NCI-H2227 (cell line): Measurements from ENCODE around the gene SUGCT.
"Not testable (repeated sequence)": the region's sequence is repeated elsewhere in the genome, so short reads cannot be mapped to it uniquely, and the experiment has no call there.

ENCODE experiments used
- DNase-seq: peaks from one replicate; lab custom pipeline; 2025; ENCODE audit not compliant: unreplicated experiment; lab: John Stamatoyannopoulos, UW

The SUGCT gene

DNA sequence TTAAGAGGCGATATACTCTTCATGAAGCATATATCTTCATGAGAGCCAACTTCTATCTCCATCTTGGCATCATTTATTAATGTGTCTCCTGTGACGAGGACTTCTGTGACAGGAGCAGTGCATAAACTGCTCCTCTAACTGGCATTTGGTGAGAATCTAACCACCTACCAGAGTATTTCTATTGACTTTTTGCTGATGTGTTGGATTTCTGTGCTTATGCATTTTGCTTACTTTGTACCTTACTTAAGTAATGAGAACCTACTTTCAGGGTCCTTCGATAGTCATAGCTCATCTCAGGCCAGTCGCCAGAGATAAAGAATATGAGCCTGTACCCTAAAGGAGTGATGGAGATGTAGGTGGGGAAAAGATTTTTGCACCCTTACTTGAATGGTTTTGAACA lies 265.7 kb downstream of the SUGCT start:
- no peak for DNase-seq

DNA sequence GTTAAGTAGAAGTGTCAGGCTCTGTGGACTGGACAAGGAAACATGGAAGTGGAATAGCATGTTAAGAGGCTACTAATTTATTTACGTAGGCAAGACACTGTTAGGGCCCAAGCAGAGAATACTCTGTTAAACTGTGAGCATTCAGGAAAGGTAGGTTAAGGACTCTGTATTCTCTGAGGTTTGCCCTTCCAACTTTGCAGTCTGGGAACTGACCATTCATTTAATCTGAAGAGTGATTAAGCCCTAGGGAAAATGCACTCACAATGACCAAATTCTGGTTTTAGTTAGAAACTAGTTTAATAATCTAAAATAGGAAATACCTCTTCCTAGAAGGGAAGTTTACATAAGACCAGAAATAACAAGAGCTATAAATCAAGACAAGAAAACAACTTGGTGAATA lies 266.6 kb downstream of the SUGCT start:
- no peak for DNase-seq

DNA sequence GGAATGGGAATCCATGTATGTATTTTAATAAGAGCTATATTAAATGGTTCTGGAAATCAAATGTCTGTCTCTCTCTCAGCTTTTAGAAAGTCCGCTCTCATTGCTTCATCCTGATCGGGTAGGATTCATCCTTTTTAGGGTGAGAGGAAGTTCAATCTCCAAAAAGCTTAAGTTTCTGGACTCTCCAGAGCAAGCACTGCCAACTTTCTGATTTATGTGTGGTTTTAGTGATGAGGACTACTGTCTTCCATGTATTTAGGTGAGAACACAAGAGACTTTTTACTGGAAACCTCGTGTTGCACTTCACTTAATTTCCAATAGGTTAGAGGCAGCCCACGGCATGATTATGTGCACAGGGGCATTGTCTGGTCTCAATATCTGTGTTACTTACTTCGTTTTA lies 267.9 kb downstream of the SUGCT start:
- DNase-seq = no peak

DNA sequence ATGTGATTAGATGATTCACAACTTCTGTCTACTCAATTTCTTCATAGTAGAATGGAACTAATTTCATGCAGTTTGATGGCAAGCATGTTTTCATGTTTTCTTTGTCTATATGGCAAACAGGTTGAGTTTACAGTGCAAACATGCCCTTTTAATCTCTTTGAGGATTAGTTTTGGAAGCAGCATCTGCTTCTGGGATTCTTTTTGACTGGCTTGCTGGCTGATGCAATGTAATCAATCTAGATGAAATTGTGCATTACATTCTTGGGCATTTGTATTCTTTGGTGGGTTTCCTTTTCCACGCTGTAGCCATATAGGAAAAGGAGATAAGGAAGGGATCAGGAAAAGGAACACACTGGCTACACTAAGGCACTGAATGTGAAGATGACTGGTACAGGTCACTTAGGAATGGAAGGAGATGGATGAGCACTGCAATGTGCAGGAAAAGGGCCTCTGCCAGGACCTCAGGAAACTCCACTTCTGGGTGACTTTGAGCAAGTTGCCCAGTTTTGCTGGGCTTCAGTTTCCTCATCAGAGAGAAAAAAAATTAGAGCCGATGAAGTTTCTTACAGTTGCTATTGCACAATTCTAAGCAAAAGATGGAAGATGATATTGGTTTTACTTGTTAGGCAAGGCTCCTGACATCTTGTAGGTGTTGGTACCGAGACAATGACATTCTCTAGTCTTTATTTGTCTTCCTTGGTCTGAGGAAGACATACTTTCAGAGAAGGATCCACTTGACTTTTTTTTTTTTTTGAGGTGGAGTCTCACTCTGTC lies 269.1 kb downstream of the SUGCT start:
- DNase-seq = no peak

DNA sequence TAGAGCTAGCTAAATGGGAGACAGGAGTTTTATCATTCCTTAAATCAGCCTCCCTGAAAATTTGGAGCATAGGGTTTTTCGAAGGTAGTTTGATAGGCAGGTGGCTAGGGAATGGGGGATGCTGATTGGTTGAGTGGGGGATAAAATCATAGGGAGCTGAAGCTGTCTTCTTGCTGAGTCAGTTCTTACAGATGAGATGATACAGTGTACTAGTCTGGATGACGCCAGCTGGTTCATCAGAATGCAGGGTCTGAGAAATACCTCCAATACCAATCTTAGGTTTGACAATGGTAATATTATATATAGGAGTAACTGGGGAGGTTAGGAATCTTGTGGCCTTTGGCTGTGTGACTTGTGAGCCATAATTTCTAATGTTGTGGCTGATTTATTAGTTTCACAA lies 271.2 kb downstream of the SUGCT start:
- DNase-seq = no peak

DNA sequence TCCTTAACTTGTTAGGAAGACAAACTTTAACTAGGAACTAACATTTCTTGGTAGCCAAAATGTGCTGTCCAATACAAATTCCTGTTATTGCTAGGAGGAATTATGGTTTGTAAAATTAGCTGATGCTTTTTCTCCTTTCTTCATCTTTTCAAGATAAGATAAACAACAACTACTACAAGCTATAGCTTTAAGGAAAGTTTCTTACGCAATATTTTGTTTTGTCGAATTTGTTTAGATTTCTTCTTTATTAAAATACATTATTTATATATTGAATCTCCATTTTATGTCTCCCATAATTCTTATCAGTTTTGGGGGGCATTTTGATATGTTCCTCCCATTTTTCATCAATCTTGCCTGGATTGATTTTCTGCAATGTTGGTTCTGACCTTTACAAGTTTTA lies 277.5 kb downstream of the SUGCT start:
- no peak for DNase-seq

DNA sequence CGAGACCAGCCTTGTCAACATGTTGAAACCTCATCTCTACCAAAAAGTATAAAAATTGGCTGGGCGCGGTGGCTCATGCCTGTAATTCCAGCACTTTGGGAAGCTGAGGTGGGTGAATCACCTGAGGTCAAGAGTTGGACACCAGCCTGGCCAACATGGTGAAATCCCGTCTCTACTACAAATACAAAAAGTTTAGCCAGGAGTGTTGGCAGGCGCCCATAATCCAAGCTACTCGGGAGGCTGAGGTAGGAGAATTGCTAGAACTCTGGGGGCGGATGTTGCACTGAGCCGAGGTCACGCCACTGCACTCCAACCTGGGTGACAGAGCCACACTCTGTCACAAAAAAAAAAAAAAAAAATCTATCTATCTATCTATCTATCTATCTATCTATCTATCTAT lies 279.9 kb downstream of the SUGCT start:
- not testable (repeated sequence) for DNase-seq

DNA sequence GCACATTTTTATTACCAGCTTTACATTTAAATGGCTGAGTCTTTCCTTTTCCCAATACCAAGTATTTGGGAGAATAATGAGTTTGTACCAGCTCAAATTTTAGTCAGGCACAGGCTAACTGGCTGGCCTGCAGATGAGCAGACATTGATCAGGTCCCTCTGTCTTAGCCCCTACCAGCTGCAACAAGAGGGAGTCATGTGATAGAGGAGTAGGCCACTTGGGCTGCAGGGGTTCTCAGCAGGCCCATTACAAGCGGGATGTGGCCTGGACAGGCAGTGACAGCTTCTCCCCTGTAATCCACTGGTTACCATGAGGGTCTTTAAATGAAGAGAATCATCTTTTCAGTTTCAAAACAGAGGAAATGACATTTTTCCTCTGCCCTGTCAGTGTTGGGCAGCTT lies 283.6 kb downstream of the SUGCT start:
- no peak for DNase-seq

DNA sequence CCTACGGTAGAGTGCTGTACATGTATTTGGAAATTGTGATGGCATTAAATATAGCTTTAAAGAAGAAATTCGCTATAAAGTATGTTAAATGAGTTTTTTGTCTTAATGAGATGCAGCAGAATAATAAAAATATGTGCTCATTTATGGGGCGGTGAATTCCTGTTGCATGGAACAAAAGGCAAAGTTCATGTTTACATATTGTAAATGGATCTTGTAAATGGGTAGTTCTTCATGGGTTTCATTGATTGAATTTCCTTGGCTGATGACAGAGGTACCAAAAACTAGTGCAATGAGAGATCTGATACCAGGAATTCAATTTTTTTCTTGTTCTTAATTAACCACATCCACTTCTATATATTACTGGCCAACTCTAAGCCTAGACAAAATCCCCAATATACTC lies 284.2 kb downstream of the SUGCT start:
- no peak for DNase-seq

DNA sequence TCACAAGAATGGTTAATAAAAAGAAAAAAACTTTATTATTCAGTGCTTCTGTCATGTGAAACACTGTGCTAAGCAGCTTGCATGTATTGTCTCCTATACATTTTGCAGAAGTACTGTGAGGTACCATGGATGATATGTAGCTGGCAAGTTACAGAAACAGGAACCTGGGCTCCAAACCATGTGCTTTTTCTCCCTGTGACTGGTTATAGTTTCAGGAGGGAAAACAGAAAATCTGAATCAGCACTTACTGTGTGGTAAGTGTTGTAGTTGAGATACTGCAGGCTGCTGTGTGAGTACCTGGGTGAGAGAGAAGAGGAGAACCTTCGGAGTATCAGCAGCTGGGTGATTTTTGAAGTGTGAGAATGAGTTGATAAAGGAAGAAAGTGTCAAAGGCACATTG lies 285.0 kb downstream of the SUGCT start:
- DNase-seq = no peak

DNA sequence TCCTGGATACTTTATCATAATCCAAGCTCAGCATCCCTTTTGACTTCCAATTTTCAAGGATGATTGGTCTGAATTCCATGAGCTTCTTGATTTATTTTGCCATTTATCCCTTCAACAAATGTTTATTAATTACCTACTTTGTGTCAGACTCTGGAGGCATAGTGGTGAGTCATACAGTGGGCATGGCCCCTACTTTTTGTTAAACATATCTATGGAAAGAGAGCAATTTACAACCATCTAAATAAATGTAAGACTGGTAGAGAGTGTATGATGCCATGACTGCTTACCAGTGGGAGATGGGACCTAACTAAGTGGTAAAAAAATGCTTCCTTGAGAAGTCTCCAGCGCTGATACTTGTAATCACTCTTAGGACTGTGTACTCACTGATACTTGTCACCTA lies 286.6 kb downstream of the SUGCT start:
- no peak for DNase-seq

DNA sequence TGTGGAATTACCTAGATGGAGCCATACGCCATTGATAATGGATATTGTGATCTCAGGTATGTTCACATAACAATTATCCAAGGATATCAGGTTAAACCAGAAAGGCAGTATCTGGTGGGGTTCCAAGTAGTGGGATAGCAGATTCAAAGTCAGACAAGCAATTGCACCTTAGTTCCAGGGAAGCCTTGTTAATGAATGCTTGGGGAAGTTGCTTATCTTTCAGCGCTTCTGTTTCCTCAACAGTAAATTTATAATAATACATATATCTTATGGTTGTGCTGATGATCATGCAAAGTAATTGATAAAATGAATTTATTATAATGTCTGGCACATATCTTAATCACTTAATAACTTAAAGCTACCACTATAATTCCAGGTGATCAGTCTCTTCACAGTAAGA lies 290.9 kb downstream of the SUGCT start:
- DNase-seq = no peak

DNA sequence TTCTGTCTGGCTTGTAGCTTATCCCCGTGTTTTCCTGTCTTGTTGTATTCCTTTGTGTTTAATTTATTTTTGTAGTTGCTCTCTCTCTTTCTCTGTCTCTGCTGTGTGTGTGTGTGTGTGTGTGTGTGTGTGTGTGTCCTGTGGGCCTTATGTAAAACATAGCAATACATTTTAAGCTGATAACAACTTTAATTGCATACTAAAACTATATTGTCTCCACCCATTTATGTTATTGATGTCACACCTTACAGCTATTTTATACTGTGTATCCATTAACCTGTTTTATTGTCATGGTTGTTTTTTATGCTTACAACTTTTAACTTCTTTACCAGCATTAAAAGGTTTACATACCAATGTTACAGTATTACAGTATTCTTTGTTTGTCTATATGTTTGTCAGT lies 293.6 kb downstream of the SUGCT start:
- DNase-seq = no peak

DNA sequence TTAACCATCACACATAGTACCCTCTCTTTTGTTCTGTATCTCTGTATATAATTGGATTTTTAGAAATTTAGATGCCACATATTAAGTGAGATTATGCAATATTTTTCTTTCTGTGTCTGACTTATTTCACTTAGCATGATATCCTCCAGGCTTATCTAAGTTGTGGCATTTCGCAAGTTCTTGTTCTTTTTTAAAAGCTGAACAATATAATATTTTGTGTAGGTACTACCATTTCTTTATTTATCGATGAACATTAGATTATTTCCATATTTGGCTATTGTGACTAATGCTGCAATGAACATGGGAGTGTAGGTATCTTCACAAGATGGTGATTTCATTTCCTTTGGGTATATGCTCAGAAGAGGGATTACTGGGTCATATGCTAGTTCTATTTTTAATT lies 295.0 kb downstream of the SUGCT start:
- no peak for DNase-seq

DNA sequence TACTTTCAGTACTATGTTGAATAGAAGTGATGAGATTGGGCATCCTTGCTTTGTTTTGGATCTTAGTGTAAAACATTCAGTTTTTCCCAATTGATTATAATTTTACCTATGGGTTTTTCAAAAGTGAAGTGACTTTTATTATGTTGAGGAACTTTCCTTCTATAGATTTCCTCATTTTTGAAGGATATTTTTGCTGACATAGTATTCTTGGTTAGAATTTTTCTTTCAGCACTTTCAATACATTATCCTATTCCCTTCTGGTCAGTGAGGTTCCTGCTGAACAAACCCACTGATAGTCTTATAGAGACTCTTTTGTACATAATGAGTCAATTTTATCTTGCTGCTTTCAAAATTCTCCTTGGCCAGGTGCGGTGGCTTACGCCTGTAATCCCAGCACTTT lies 297.2 kb downstream of the SUGCT start:
- no peak for DNase-seq

DNA sequence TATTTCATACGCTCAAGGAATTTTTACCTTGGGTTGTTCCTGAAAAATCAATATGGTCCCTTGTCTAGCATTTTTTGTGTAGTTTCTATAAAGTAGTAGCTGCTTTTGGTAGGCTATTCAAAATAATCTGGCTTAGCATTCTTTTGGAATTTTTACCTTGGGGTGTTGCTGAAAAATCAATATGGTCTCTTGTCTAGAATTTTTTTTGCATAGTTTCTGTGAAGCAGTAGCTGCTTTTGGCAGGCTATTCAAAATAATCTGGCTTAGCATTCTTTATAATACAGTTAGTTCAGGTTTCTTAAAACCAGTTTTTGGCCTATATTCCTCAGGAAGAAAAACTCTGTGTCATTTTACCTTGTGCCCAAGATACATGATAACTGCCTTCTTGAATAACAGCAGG lies 301.9 kb downstream of the SUGCT start:
- no peak for DNase-seq

DNA sequence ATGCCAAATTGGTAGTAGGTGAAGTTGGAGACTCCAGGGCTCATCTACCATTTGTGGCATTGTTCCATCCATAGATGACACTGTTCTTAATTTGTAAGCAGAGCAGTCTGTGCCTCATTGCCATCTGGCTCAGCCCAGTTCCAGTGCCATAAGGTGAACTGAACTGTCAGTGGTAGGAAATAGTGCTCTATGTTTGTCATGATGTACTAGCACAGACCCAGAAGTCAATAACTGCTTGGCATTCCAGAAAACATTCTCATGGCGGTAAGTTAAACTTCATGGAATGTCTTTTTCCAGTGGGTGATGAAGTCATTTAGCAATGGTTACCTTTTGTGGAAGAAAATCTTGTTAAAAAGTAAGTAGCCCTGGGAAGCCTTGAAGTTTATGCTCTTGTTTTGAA lies 302.7 kb downstream of the SUGCT start:
- no peak for DNase-seq

DNA sequence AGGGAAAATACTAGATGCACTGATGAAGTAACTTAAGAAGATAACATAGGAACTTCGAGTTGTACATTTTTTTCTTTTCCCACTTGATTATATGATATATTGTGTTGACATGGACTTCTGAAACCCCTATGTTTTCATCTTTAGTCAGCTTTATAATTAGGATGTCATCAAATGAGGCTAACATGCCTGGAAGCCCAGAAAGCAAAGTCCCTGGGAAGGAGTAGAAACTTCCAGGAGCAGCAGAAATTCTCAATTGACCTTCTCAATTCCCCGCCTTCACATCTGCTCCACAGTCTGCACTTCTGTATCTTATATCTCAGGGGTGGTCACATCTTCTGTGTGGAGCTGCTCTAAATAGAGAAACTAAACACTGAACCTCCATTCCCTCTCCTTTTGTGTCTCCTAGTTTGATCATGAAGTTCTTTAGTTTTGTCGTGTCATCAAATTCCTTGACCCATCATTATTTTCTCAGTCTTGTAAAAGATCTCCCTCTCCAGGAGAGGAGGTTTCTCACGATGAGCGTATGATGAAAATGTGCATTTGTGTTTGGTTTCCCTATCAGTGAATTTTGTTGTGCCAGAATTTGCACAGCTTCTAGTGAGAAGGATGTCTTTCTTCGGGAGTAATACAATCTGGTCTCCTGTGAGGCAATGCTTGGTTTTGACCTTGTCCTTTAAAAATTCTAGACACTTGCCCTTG lies 303.3 kb downstream of the SUGCT start:
- DNase-seq = no peak

DNA sequence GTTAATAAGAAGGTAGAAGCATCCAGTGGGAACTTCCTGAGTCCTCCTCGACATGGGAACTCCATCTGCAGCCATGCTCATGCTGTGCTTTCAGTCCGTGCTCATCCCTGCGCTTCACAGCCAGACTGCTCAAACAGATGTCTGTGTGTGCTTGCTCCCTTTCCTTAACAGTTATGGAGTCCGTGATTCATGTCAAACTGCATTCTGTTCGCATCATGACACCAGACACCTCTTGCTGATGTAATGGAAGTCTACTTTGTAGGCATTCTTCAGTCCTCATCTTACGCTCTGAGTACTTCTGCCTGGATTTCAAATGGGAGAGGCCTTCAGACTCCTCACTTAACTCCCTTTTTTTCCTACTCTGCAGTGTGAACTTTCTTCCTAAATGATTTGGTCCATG lies 304.9 kb downstream of the SUGCT start:
- no peak for DNase-seq

DNA sequence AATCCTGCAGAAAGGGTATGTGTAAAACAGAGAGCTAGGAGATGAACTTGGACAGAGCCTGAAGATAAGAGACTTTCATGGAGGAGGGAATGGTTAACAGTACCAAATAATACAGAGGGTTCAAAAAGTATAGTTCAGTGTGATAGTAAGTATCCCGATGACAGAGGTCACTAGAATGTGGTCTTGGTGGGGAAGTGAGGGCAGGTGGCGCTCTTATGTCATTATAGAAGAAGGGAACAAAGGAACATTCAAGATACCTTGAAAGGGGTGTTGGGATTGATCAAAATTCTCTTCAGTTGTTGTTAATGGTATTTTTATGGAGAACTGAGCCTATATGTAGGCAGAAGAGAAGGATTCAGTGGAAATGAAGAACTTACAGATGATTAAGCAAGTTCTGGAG lies 312.5 kb downstream of the SUGCT start:
- no peak for DNase-seq

DNA sequence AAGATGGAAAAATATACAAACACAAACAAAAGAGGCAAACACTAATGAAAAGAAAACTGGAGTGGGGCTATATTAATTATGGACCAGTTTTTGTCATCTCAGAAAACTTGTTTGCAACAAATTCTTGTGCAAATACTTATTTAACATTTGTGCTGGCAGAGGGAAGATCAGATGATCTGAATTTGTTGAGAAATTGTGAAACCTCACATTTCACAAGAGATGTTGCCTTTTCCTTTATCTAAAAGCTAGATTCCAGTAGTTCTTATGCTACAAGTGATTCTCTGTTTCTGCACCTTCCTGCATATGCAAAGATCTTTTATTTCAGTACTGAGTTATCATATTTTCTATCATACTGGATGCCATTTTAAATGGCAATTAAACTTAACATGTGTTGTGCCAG lies 320.7 kb downstream of the SUGCT start:
- DNase-seq = no peak

DNA sequence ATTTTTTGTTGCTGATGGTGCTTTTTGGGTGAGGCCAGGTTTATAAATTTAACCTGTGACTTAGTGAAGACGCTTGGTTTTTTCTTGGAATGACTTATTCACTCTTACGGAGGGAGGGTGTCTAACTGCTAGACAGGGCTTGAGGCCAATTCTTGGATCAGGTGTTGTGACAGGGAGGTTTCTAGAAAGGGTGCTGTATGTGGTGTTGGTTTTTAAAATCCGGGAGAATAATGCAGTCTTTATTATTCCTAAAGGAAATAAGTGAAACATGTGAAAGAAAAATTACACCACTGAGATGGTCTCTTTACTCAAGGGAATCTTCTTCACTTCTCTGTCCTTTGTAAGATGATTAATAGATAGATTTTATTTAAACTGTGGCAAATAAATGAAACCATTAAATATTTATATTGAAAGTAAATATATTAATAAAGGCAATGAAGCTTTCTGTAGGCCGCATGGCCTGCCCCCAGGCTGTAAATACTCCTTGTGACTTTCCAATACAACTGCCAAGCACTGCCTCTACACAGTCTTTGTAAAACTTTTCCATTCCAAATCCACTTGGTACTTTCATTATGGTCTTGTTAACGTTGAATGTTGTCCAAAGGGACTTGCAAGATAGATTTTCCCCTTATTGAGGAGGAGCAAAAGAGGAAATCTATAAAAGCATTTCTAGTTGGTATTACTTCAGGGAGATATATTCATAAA lies 323.1 kb downstream of the SUGCT start:
- DNase-seq = no peak
